Testis (tissue), 2 donors: Measurements from ENCODE around the gene DNAL1.

ENCODE experiments used
- CTCF ChIP-seq, 3 experiments: fragments of 450-650 bp in 2 of 3; fragments of 200-600 bp in 1 of 3; sonication (generic) in 1 of 3; IDR thresholded peaks; one replicate each; pipeline ENCODE4 v1.5.1; 2016 to 2019; ENCODE audit warnings: antibody characterized with exemption in 3 of 3, mild to moderate bottlenecking in 2 of 3, moderate library complexity in 1 of 3
- POLR2A ChIP-seq: fragments of 450-650 bp; IDR thresholded peaks from one replicate; pipeline ENCODE4 v1.6.1; 2017; ENCODE audit warnings: antibody characterized with exemption, mild to moderate bottlenecking, moderate library complexity

- TF ChIP-seq POLR2A (no peak), CTCF (IDR thresholded peaks at IDR 0.05) (no peak)
These were observed 6.2 kb downstream of the DNAL1 start for GRCh38 chr14:73651005-73651404.
